GM21528 (cell line): ENCODE results near the gene CPA2.
"Not testable (repeated sequence)": the region's sequence is repeated elsewhere in the genome, so short reads cannot be mapped to it uniquely, and the experiment has no call there.

Experiments used
- ATAC-seq: cut with Tn5 transposase; IDR thresholded peaks from one replicate; pipeline ENCODE4 v1.9.1; 2021; ENCODE audit warnings: mild to moderate bottlenecking, moderate library complexity; ENCODE audit not compliant: unreplicated experiment, low FRiP score

Gene CPA2

GRCh38 chr7:130303127-130303526 is 36.5 kb downstream of the CPA2 start:
- no peak for ATAC-seq

GRCh38 chr7:130303551-130303950 is 36.9 kb downstream of the CPA2 start:
- no peak for ATAC-seq

- ATAC-seq: no peak
Observed at GRCh38 chr7:130303982-130304381, 37.3 kb downstream of the CPA2 start.

DNA sequence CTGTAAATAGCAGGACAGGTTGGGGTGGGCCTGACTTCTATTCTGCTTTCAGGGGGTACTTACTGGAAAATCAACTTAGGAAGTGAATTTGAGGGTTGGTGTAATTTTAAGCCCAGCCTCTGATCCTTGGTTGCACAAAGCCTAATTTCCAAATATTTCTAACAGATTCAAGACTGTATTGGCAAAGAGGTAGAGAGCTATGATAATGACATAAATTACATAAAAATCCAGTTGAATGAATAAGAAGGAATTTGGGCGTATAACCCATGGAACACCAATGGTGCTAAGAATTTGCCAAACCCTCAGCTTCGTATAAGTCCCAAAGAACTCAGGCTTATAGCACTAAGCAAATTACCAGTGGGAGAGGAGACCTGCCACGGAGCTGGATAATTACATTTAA is 38.2 kb downstream of the CPA2 start:
- no peak for ATAC-seq

DNA sequence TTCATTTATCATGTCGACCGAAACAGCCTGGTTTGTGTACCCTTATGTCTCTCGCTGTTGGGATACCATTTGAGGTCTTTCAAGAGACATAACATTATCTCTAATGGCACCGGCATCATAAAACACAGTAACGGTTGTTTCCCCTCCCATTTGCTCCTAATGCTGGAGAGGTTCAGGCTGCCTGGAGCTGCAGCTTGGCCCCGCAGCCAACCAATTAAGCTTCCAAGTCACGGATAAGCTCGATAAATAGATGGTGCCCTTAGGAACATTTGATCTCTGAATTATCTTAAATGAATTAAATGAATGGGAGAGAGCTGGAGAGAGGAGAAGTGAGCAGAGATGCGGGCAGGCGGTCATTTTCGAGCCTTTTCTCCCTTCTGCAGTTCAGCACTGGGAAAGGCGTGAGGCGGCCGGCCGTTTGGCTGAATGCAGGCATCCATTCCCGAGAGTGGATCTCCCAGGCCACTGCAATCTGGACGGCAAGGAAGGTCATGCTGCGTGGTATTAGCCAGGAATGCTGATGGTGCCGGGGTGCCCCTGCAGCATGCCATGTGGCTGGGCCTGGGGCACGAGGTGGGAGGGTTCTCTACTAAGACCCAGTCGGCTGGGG is 38.9 kb downstream of the CPA2 start:
- no peak for ATAC-seq

DNA sequence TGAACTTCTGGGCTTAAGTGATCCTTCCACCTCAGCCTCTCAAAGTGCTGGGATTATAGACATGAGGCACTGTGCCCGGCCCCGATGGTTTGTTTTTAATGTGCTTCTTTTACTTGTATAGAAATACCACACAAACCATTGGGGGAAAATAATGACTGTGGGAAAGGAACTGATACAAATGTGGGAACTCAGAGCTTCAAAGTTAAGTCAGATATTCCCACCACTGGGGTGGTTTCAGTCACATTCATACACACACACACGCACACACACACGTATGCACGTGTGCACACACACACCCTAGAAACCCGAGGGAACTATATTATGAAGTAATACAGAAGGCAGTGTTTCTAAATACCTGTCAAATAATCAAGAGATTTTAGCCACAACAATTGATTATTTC is 43.3 kb downstream of the CPA2 start:
- ATAC-seq: no peak

- no peak for ATAC-seq
Observed at GRCh38 chr7:130314305-130314704, 47.6 kb downstream of the CPA2 start.

DNA sequence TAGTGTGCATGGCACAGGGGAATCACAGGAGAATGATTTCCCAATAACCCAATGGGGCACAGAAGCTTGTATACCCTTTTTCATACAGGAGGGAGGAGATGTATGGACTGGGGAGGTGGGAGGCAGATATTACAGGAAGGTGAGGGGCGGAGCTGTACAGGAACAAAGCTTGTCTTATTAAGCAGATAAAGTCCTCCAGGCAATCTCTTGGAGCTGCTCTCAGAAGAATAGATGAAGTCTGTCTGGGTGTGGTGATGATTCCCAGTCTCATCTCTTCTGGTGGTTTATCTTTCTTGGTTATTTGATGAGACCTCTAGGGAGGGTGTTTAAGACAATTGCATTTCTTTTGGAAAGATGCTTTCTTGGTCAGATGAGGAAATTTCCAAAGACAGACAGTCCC is 52.9 kb downstream of the CPA2 start:
- no peak for ATAC-seq

DNA sequence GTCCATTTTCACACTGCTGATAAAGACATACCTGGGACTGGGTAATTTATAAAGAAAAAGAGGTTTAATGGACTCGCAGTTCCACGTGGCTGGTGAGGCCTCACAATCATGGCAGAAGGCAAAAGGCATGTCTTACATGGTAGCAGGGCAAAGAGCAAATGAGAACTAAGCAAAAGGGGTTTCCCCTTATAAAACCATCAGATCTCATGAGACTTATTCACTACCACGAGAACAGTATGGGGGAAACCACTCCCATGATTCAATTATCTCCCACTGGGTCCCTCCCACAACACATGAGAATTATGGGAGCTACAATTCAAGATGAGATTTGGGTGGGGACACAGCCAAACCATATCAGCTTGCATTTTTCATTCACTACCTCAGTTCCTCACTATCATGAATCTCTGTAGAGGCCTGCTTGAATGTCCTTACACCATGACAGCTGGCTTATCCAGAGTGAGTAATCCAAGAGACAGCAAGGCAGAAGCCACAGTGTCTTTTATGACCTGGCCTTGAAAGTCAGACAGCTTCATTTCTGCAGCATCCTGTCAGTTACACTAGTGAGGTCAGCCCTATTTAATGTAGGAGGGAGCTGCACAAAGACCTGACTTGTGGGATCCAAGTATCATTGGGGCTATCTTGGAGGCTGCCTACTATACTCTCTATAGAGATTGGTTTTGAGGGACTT is 55.0 kb downstream of the CPA2 start:
- ATAC-seq: not testable (repeated sequence)

- no peak for ATAC-seq
Observed at GRCh38 chr7:130322615-130323014, 56.0 kb downstream of the CPA2 start.

- no peak for ATAC-seq
Observed at GRCh38 chr7:130324306-130324943, 57.8 kb downstream of the CPA2 start.

GRCh38 chr7:130329681-130330080 is 63.0 kb downstream of the CPA2 start:
- no peak for ATAC-seq

DNA sequence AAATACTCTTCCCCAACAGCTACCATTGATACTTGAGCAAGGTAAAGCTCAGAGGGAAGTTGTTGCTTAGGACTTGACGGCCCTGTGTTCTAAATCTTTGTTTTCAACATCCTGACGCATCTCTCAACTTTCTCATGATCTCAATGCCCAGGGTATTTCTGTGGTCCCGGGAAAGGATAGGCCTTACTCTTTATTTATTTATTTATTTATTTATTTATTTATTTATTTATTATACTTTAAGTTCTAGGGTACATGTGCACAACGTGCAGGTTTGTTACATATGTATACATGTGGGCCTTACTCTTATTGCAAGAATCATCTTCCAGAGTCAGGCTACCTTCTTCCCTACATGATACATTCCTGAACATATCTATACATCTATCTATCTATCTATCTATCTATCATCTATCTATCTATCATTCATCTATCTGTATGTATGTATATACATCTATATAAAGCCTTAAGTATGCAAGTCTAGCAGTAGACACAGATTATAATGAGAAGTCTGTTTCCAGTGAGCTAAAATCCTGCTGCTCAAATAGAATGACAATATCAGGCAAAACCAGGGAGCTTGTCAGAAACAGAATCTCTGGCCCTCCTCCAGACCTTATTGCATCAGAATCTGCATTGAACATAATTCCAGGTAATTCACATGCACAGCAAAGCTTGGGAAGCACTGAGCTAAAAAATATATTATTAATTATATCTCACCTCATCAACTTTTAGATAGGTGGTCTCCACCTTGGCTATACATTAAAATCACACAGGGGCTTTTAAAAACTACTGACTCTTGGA is 65.8 kb downstream of the CPA2 start:
- ATAC-seq: no peak

- no peak for ATAC-seq
Observed at GRCh38 chr7:130333832-130334231, 67.2 kb downstream of the CPA2 start.

DNA sequence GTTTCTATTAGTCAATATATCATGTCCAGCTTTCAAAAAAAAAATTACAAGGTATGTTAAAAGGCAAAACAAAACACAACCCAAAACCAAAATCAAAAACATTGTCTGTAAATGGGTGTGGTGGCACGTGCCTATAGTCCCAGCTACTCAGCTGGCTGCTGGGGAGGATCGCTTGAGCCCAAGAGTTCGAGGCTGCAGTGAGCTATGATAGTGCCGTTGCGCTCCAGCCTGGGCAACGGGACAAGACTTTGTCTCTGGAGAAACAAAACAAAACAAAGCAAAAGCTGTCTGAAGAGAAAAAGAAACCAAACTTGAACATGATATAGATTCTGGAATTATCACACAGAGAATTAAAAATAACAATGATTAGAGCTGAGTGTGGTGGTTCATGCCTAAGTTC is 67.6 kb downstream of the CPA2 start:
- no peak for ATAC-seq

GRCh38 chr7:130337410-130337971 is 70.8 kb downstream of the CPA2 start:
- ATAC-seq: no peak

DNA sequence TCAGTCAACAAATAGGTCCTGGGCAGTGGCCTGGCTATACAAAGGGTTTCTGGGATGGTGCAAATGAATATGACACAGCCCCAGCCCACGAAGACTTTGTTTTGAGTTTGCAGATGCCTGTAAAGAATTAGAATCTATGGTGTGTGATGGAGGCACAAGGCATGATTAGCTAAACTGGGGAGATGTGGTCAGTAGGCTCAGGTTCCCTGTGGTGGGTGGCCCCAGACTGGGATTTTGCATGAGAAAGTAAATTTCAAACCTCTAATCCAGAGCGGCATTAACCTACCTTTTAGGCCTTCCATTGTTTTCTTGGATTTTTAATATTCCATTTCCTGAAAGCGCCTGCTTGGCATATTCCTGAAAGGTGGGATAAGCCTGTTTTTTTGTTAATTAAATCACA is 71.6 kb downstream of the CPA2 start:
- no peak for ATAC-seq
